ENCODE data around the gene MAP7D1.

GRCh38 chr1:36154335-36154734 is 1.6 kb upstream of the MAP7D1 start:
- TF ChIP-seq CTCF (IDR thresholded peaks at IDR 0.05) (no peak), POLR2A (IDR thresholded peaks at IDR 0.05) (no peak), POLR2AphosphoS5 (IDR thresholded peaks at IDR 0.05) (no peak)
